ENCODE results near the gene GUSB.

GRCh38 chr7:65951837-65952578 lies 30.0 kb downstream of the GUSB start:
- no peak for TF ChIP-seq POLR2A (IDR thresholded peaks at IDR 0.05)
- TF ChIP-seq, protein P1, sequence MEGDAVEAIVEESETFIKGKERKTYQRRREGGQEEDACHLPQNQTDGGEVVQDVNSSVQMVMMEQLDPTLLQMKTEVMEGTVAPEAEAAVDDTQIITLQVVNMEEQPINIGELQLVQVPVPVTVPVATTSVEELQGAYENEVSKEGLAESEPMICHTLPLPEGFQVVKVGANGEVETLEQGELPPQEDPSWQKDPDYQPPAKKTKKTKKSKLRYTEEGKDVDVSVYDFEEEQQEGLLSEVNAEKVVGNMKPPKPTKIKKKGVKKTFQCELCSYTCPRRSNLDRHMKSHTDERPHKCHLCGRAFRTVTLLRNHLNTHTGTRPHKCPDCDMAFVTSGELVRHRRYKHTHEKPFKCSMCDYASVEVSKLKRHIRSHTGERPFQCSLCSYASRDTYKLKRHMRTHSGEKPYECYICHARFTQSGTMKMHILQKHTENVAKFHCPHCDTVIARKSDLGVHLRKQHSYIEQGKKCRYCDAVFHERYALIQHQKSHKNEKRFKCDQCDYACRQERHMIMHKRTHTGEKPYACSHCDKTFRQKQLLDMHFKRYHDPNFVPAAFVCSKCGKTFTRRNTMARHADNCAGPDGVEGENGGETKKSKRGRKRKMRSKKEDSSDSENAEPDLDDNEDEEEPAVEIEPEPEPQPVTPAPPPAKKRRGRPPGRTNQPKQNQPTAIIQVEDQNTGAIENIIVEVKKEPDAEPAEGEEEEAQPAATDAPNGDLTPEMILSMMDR (IDR thresholded peaks at IDR 0.05) = no peak
